HG03571 (cell line): ENCODE data around the gene NAV2.
"Not testable (repeated sequence)": the region's sequence is repeated elsewhere in the genome, so short reads cannot be mapped to it uniquely, and the experiment has no call there.

Experiments used
- ATAC-seq: cut with Tn5 transposase; IDR thresholded peaks from one replicate; pipeline ENCODE4 v1.9.1; 2021; ENCODE audit not compliant: unreplicated experiment

The NAV2 gene

DNA sequence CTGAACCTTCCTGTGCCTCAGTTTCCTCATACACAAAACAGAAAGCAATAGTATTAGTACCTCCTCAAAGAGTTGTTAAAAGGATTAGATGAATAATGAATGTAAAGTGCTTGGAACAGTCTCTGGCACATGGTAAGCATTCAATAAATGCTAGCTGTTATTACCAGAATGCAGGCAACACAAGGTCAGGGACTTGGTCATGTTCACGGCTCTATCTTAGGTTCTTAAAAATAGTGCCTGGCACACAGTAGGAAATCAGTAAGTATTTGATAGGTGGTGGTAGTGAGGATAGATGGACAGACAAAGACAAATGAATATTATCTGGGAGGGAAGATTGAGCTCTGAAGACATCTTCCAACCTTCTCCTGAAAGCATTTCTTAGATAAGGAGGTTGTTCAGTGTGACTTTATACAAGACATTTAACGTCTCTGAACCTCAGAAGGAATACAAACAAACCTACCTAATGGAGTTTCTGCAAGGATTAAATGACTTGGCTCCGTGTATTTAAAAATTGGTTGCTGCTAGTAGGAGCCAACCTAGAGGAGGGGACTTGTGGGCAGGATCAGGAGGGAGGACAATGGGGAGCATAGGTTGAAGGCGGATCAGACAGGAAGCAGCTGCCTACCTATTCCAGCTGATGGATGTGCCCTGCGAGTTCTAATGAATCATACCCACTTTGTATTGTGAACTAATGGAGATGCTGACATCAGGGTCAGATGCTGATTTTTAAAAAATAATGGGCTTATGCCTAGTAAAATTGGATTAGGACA lies 353.6 kb downstream of the NAV2 start:
- ATAC-seq, result no peak

DNA sequence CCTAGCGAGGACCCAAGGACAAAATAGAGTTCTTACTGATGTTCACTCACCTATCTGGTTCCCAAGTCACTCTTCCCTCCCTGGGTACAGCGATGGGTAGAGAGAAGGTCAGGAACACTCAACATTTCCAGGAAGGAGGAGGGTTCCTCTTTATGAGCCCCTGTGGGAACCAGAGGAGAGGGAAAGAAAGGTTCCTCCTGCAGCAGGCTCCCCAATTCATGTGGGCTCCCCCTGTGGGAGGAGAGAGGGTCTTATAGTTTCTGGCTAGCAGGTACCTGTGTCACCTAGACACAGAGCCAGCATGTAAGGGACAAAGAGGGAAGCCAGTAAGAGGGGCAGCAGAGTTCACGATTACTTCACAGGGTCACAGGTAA lies 354.1 kb downstream of the NAV2 start:
- no peak for ATAC-seq

DNA sequence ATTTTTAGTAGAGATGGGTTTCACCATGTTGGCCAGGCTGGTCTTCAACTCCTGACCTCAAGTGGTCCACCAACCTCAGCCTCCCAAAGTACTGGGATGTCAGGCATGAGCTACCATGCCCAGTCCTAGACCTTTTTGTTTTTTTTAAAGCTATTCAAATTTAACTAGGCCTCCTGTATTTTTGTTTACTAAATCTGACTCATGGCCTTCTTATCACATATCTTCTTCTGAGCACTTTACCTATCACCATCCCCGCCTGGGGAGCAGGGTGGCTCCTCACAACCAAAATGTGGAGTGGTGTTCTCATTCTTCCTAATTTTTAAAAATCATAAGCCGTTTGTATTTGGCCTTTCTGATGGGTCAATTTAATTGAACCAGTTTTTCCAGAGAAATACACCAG lies 355.0 kb downstream of the NAV2 start:
- ATAC-seq, result no peak

DNA sequence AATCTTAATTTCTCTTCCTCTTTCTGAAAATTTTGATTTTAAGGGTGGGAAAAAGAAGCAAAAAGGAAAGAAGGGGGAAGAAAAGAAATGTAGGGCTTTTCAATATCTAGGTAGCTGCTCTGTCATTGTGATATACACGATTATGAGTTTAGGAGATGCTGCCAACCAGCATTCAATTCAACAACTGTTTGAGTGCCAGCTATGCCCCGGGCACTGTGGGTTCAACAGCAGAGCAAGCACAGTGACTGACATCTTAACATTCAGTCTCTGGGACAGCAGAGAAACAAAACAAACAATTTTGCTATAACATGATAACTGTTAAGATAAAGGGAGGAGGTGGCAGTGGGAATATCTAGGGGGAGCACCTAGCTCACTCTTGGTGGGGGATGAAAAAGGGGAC lies 356.1 kb downstream of the NAV2 start:
- ATAC-seq, result no peak

DNA sequence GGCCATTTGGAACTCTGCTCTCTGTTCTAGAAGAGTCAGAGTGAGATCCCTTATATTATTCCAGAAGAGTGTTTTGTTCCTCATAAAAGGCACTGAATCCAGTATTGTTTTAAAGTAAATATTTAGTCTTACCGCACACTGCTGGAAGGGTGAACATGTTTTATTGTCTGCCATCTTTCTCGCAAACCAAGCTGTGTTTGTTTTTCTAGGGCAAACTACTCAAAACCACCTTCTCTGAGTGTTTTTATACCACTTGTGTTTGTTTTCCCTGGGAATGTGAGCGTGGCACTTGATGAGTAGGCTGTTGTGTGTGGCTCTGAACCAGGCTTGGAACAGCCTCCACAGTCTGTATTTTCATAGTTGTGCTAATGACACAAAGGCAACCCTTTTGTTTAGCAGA lies 357.8 kb downstream of the NAV2 start:
- no peak for ATAC-seq

DNA sequence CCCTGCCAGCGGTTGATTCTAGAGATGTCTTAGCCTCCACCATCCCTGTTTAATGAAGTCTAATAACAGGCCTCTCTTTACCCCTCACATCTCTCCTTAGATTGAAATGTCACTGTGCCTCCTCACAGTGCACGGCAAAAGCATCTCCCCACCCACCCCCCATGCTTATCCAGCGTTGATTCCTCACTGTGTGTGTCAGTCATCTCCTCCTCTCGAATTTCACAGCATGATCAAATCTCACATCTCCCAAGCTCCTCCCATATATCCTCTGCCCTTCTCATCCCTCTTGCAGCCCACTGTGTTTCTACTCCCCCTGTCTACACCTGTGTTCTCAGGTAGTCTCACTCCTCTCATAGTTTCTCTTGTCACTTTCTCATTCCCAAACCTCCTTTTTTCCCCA lies 363.0 kb downstream of the NAV2 start:
- no peak for ATAC-seq

DNA sequence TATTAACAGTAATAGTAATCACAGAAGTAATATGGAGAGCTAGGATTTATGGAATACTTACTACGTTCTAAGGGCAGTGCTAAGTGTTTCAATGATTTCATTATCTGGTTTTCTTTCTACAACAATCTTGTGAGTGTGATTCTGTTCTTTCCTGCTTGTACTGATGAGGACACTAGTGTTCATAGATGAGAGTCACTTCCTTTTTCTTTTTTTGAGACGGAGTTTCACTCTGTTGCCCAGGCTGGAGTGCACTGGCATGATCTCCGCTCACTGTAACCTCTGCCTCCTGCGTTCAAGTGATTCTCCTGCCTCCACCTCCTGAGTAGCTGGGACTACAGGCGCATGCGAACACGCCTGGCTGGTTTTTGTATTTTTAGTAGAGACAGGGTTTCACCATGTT lies 366.2 kb downstream of the NAV2 start:
- no peak for ATAC-seq

DNA sequence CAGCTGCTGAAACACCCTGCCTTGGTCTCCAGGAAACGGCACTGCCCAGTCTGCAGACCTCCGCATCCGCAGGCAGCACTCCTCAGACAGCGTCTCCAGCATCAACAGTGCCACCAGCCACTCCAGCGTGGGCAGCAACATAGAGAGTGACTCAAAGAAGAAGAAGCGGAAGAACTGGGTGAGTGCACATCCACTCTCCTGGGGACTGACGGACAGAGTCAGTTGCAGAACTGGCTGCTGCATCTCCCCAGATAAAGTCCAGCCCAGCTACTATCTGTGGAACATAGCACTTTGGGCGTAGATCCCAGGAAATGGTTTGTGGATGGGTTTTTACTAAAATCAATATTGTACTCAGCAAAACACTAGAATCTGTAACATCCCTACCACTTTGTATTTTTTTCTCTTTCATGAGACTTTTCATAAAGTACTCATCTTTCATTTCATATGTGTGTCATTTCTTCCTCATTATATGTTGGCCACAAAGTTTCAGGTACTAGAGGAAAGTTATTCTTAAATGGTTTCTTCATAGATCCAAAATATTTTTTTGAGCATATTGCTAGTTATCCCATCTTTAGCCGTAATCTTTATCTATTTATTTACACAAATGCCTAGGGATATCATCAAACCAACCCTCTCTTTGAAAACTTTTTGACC lies 367.5 kb downstream of the NAV2 start:
- peak; percentile 64 for ATAC-seq

DNA sequence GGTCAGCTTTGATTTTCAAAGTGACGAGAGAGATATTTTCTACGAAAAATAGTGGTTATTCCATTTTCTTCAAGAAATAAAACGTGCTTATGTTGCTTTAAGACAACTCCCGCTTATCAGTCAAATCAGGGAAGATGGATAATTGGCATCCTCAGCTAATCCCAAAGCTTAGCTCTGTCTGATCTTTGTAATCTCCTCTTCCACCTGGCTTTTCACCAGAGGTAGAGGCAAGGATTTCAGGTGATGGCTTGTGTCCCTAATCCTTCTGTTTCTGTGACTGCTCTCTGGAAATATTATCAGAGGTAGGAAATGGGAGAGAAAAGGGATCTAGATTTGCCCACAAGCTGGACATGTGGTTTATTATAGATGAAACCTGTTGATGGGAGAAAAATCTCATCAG lies 368.7 kb downstream of the NAV2 start:
- no peak for ATAC-seq

DNA sequence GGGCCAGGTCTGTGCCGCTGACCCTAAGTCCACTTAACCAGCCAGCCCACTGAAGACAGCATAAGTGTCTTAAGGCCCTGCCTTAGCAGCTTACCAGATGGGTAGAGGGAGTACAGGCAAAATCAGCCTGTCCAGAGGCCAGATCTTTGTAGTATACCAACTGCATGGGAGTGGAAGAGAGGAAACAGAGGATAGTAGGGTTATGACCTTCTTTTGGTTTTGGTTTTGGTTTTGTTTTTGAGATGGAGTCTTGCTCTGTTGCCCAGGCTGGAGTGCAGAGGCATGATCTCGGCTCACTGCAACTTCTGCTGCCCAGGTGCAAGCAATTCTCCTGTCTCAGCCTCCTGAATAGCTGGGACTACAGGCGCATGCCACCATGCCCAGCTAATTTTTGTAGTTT lies 371.2 kb downstream of the NAV2 start:
- not testable (repeated sequence) for ATAC-seq

DNA sequence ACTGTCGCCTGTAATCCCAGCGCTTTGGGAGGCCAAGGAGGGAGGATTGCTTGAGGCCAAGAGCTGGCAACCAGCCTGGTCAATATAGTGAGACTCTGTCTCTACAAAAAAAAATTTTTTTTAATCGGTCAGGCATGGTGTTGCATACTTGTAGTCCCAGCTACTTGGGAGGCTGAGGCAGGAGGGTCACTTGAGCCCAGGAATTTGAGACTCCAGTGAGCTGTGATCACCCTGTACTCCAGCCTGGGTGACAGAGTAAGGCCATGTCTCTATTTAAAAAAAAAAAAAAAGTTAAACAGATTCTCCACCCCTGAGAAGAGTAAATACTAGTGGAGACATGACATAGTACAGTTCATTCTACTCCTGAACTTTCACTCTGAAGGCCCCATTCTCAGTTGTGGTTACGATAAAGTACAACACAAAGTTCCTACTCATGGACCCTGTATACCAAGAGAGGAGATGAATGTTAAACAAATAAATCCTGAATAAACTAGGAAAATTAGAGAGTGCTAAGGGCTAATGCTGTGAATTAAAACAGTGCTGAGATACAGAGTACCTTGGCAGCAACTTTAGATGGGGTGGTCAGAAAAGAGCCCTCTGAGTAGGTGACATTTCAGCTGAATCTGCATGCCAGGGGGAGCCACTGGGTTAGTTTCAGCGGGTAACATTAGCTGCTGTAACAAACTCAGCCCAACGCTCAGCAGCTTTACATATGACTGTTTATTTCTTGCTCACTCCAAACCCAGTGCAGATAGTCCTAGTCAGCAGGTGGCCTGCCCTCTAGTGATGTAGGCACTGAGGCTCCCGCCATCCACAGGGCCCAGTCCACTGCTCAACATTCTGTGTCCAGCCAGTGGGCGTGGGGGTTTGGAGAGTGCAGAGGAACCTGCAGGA lies 372.5 kb downstream of the NAV2 start:
- no peak for ATAC-seq

DNA sequence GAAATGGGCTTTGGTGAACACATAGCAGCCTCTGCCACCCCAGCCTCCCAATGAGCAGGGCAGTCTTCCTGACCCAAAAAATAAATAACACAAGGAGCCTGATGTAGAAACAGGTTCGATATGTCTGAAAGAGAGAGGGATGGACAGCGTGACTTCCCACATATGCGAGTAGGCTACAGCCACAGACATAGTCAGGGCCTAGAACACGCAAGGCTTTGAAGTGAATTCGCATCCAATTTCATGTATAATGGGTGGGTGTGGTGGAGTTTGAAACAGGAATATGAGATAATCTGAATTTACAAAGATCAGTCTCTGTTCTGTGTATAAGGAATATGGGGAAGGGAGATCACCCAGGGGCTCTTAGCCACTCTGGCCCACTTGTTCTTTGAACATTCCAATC lies 373.3 kb downstream of the NAV2 start:
- ATAC-seq, result no peak

DNA sequence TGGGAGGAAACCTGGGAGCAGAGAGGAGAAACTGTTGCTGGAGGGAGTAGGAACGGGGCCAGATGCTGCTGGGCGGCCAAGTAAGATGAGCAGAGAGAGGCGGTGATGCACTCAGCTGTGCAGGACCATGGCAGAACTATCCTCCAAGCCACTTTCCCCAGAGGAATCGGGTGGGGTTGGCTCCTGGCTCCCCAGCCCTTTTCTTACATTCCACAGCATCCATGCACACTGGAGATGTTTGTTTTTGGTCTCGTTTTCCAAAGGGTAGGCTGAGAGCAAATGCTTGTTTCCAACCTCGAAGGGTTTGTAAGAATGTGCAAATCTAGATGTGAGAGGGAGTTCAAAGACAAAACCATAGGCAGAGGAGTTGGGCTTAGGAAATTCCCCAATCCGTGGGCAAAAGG lies 374.5 kb downstream of the NAV2 start:
- ATAC-seq, result no peak

DNA sequence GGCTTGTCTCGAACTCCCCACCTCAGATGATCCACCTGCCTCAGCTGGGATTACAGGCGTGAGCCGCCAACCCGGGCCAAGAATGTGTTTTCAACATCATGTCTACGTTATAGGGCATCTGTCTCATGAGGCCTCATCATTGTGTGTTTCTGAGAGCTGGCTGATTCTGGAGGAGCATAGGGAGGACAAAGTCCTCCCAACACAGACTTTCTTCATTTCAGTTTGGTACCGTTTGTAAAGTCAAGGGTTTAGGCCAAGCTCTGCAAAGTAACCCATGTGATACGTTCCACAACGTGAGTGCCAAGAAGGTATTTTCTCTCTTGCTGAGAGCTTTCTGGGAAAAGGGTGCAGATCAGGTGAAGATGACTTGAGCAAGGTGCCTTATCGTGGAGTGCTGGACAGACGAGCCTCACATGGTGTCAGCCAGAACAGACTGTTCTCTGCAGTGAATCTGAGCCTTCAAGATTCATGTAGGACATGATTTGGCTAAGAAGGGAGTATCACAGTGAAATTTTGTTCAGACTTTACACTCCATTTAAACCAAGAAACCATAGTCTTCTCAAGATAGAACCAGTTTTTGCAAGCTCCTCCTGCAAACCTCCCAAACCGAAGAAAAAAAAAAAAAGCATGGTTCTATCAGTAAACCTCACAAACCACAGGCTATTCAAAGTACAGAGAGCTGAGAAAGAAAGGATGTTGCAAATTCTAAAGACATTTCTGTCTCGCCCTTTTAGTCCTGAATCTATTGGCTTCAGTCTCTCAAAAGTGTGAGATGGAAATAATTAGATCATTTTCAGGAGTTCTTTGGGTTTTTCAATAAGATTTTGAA lies 376.0 kb downstream of the NAV2 start:
- ATAC-seq, result no peak

DNA sequence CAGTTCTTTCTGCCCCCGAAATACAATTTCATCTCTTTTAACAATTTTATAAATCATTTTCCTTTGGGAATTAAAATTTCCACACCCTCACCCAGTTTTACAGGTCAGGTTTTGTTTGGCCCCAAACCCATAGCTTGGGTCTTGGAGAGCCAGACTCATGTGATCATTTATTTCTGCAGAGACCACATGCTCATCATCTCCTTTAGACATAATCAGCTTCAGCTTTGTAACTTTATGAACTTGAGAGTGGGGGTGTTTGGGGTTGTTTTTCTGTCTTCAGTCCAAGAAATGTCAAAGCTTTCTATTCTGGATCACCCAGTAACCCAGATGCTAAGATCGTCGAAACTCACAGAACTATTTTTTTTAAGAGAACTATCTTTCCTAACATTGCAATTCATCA lies 376.7 kb downstream of the NAV2 start:
- no peak for ATAC-seq

DNA sequence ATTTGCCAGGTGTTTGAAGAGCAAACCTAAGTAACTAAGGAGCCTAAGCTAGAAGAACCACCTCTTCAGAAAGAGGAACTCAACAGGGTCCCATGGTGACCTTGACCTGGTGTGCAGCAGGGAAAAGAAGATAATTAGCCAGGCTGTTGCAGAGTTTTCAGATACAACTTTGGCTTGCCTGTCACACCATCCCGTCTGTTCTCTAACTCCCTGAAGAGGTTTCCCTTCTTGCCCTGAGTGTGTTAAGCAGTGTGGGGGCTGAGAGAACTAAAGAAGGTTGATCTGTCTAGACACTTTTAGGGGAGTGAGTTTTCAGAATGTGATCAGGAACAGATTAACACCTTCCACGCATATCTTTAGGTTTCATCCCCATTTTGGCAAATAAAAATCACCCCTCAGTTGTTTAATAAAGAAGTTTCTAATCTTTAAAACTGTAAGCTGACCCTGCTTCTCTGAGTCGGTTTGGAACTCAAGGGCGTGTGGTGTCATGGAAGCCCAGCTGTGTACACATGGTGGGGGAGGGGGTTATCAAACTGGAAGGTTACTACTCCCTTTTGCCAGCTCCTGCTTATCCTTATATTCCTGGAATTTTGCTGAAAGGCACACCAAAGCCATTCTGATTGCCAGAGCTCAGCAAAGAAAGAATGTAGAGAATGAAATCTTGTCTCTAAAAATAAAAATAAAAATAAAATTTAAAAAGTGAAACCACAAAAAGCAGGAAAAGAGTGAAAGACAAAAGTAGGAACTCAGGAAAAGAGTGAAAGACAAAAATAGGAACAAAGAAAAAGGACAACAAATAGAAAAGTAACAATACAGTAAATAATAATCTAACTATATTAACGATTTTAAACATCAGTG lies 377.4 kb downstream of the NAV2 start:
- no peak for ATAC-seq

DNA sequence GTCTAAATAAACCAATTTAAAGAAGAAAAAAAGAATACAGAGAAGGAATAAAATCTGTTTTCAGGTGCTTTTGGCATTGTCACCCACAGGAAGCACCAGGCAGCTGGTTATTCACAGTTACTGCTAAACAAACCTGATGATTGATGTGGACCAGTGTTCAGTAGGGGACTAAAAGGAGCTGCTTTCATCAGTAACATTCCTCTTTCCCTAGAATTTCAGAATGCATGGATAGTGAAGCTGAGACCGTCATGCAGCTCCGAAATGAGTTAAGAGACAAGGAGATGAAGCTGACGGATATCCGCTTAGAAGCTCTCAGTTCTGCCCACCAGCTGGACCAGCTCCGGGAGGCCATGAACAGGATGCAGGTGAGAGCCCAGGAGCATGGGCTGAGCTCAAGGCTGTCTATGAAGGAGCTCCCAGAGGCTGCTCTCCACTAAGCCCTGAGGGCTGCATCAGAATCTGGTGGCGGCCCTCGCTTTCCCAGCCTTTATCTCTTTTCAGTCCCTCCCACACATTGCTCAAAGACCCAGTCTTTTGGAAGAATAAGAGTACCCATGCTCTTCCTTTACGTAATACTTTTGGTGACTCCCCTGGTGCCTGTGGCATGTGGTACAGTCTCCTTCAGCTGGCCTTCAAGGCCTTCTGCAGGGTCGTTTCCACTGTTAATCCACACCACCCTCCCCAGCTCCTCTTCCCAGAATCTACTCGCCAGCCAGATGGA lies 378.2 kb downstream of the NAV2 start:
- no peak for ATAC-seq

DNA sequence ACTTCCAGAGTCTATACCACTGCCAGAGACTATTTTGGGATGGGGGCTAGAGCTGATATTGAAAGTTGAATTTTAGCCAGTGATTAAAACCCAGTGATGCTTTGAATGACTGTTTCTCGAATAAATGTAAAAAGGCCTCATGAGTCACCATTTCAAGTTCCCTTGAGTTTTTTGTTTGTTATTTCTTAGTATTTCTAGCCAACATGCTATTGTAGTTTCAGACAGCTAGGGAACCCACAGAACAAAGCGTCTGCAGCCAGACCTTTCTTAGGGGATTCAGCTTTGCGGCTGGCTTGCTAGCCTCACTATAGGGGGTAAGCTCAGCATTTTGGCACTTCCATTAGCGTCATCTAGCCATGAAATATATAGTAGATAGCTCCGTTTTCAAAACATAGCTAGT lies 381.1 kb downstream of the NAV2 start:
- ATAC-seq, result no peak

DNA sequence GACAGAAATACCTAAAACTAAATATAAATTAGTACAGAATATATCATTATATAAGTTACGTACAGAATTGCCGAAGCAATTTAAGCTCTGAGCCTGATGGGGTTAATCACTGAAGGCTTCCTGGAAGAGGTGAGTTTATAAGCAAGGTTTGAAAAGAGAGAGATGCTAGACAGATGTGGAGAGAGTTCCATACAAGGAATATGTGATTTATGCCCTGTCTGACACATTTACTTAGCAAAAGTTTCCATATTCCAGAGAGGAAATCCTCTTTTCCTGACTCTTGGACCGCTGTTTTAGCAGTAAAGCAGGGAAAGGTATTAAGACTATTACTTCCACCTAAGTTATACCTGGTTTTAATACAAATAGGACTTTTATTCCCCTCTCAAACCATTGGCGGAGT lies 382.6 kb downstream of the NAV2 start:
- ATAC-seq, result no peak
